SH-SY5Y (cell line): Measurements from ENCODE around the gene IMMP2L.

Experiments
- GATA2 ChIP-seq: IDR thresholded peaks from 2 replicates; pipeline ENCODE4 v1.6.1; 2011; ENCODE audit warnings: mild to moderate bottlenecking, low read depth, low read length
- GATA3 ChIP-seq: IDR thresholded peaks from 2 replicates; pipeline ENCODE4 v1.6.1; 2011; ENCODE audit warnings: low read depth, mild to moderate bottlenecking, low read length, moderate library complexity

Gene IMMP2L

DNA sequence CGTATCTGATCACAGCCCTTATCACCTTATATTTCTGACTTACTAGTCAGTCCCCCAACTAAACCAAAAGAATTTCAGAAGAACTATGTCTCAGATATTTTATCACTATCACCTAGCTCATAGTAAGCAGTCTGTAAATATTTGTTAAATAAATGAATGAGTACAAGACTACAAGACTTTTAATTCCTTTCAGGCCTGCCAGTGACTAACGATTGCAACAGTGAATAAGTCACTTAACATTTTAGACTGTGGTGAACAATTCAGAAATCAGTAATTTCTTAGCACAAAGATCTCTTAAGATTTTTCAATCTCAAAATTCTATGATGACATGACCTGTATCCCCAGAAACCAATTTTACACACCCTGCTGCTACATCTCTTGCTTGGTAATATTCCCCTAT, 162.2 kb downstream of the IMMP2L start:
- TF ChIP-seq GATA3: no peak
- no peak for TF ChIP-seq GATA2

- TF ChIP-seq GATA2 (no peak), GATA3 (no peak)
Observed at GRCh38 chr7:111394891-111395290, 167.4 kb downstream of the IMMP2L start.

DNA sequence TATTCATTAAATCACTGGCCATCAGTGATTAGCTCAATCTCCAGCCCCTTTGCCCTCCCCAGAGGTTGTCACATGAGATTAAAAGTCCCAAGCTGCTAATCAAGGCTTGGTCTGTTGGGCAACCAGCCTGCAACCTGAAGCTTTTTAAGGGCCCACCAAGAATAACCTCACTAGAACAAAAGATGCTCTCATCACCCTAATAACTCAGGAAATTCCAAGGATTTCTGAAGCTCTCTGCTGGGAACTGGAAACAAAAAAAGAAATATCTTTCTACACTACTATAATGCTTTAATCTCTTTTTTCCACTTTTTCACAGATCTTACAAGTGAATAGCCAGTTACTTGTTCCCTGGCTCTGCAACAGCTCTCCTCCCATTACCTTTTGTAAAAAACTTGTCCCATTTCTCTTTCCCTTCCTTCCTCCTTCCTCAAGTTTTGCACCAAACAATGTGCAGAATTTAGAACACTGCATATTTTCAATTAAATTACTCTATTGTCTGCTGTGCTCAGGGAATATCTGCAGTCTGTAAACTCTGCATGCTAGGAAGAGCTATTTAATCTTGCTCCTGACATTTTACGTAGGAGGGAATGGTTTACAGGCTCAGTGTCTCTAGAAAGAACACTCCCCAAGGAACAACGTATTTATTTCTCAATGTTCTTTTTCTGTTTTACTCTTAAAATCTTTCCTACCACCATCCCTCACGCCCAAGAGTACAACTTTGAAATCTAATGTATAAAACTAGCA, 169.1 kb downstream of the IMMP2L start:
- TF ChIP-seq GATA2 (no peak), GATA3 (no peak)

DNA sequence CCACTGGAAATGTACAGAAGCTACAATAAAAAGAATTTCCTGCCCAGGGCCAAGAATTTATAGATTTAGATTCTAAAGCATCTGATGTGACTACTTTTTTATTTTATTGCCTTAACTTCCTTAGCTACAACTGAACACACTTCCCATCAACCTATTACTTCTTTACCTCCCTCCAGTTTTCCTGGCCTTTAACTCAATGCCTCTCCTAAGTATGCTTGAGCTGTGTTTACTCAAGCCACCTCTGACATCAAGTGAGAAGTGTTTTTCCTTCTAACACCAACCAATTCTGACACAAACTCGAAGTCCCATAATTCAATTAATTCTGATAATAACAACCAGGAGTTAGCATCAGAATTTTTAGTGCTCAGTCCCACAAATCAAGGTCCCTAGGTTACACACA, 170.0 kb downstream of the IMMP2L start:
- TF ChIP-seq GATA3: no peak
- TF ChIP-seq GATA2: no peak

- TF ChIP-seq GATA3 (no peak), GATA2 (no peak)
Observed at GRCh38 chr7:111390000-111390399, 172.3 kb downstream of the IMMP2L start.

DNA sequence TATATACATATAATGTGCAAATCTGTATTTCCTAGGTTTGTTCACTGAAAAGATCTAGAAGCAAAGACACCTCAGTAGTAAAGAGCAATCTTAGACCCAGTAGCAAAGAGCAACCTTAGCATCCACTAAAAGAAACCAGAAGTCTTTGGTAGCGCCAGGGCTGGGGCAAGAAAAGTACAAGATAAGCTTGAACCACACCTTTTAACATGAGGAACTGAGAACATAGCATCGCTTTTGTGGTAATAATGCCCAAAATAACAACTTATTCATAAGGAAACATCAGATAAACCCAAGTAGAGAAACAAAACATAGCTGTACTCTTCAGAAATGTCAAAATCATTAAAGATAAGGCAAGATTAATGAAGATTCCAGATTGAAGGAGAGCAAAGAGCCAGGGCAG, 173.4 kb downstream of the IMMP2L start:
- TF ChIP-seq GATA2: no peak
- TF ChIP-seq GATA3: no peak

GRCh38 chr7:111388016-111388415, 174.3 kb downstream of the IMMP2L start:
- no peak for TF ChIP-seq GATA3
- no peak for TF ChIP-seq GATA2

GRCh38 chr7:111384065-111384891, 178.0 kb downstream of the IMMP2L start:
- TF ChIP-seq GATA2: no peak
- no peak for TF ChIP-seq GATA3

- TF ChIP-seq GATA3 (no peak), GATA2 (no peak)
Observed at GRCh38 chr7:111383133-111383532, 179.2 kb downstream of the IMMP2L start.

DNA sequence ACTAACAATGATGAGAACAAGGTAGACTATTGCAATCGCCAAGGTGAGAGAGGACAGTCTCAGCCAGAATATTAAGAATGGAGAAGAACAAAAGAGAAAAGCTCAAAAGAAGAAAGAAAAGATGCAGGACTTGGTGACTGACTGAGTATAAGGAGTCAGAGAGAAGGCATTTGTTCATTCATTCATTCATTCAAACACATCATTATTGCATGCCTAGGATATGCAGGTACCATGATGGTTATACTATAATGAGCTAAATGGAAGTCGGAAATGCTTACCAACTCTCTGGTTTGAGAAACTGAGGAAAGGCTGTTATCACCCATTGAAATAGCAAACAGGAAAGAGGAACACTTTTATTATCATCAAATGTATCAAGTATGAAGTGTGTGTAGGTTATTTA, 180.7 kb downstream of the IMMP2L start:
- TF ChIP-seq GATA2 (no peak), GATA3 (no peak)

- TF ChIP-seq GATA3 (no peak), GATA2 (no peak)
Observed at GRCh38 chr7:111380945-111381344, 181.3 kb downstream of the IMMP2L start.

GRCh38 chr7:111374027-111374426, 188.3 kb downstream of the IMMP2L start:
- TF ChIP-seq GATA3 (no peak), GATA2 (no peak)

DNA sequence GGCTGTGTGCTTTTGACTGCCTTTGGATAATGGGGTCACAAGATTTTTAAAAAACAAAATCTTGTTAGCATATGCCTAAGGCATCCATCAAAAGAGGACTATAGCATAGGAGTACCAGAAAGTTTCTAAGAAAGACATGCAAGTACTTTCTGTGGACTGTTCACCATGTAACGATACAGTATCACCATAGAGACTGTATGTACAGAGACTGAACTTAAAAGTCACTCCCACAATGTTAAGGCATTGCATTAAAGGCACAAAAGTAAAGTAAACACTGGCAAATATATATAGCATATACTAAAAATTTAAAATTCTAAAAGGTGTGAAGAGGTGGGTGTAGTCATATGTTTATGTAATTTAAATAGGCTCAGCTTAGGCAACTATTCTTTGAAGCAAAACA, 190.9 kb downstream of the IMMP2L start:
- TF ChIP-seq GATA3 (no peak), GATA2 (no peak)

DNA sequence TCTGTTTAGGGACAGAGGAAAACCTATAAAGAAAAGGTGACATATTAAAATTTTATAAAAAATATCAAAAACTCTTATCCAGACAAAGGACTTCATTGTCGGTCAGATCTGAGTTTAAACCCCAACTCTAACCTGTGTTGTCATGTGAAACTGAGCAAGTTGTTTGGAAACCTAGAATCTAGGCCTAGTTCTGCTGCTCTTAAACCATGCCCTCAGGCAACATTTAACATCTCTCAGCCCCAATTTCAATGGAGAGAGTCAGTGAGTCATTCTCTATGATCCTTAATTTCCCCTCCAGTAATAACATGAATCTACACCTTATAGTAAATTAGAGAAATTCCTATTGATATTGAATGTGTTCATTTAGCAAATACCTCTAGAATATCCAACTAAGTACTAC, 192.3 kb downstream of the IMMP2L start:
- TF ChIP-seq GATA3 (no peak), GATA2 (no peak)
